GM19043 (cell line): ENCODE measurements around the gene FOSL2.

Experiments
- ATAC-seq: cut with Tn5 transposase; IDR thresholded peaks from one replicate; pipeline ENCODE4 v1.9.1; 2021; ENCODE audit warnings: low read depth; ENCODE audit not compliant: unreplicated experiment

FOSL2 gene

GRCh38 chr2:28407976-28408690 lies 15.5 kb downstream of the FOSL2 start:
- ATAC-seq, result no peak

GRCh38 chr2:28408764-28409599 lies 16.3 kb downstream of the FOSL2 start:
- ATAC-seq, result no peak

GRCh38 chr2:28411166-28411755 lies 18.6 kb downstream of the FOSL2 start:
- ATAC-seq, result no peak

GRCh38 chr2:28411956-28412609 lies 19.4 kb downstream of the FOSL2 start:
- no peak for ATAC-seq

- no peak for ATAC-seq
Observed at GRCh38 chr2:28412625-28413151, 20.0 kb downstream of the FOSL2 start.

GRCh38 chr2:28413152-28413898 lies 20.7 kb downstream of the FOSL2 start:
- no peak for ATAC-seq

- no peak for ATAC-seq
Observed at GRCh38 chr2:28413899-28414295, 21.2 kb downstream of the FOSL2 start.

GRCh38 chr2:28414583-28414982 lies 21.9 kb downstream of the FOSL2 start:
- no peak for ATAC-seq

GRCh38 chr2:28415010-28415409 lies 22.4 kb downstream of the FOSL2 start:
- no peak for ATAC-seq

- ATAC-seq, result no peak
Observed at GRCh38 chr2:28415715-28416114, 23.1 kb downstream of the FOSL2 start.

- no peak for ATAC-seq
Observed at GRCh38 chr2:28419003-28419402, 26.3 kb downstream of the FOSL2 start.

- ATAC-seq, result no peak
Observed at GRCh38 chr2:28419443-28420270, 27.0 kb downstream of the FOSL2 start.

- no peak for ATAC-seq
Observed at GRCh38 chr2:28420722-28421121, 28.1 kb downstream of the FOSL2 start.

GRCh38 chr2:28422908-28423741 lies 30.5 kb downstream of the FOSL2 start:
- ATAC-seq, result no peak

GRCh38 chr2:28423856-28424605 lies 31.4 kb downstream of the FOSL2 start:
- ATAC-seq, result no peak

- no peak for ATAC-seq
Observed at GRCh38 chr2:28424799-28425463, 32.3 kb downstream of the FOSL2 start.

- ATAC-seq, result no peak
Observed at GRCh38 chr2:28425464-28425835, 32.8 kb downstream of the FOSL2 start.
